ENCODE data around the gene RGS12. TPM values are rescaled to one million over a fixed set of nuclear protein-coding genes. Genes with fewer than 3 reads are reported as not detected.

RGS12 gene
- total RNA-seq, 2 experiments from 2014 or later: 5.2 to 6.4 TPM

DNA sequence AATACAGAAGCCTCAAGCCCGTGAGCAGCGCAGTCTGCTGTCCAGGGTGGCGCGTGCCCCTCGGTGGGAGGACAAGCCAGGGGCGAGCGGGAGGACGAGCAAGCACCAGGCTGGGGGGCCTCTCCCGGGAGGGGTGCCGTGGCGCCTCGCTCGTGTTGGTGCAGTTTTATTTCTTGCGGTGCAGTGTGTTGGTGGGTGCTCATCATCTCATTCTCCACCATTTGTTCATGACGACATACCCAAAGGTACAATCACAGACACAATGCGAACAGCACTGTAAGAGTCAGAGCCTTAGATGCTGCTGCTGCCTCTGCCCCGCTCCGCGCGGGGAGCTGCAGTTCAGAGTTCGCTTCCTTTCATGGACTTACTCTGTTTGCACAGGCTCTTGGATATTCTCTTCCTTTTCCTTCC lies 30.3 kb downstream of the RGS12 start:
- Histone ChIP-seq H3K36me3 (ENCODE audit: insufficient read depth, low read length) (no peaks in the 10 kb centered on the region), H3K4me3 (ENCODE audit: low read depth, low read length, poor library complexity, severe bottlenecking) (no peak overlapping the region), H3K9me2 (ENCODE audit: insufficient read depth, low read length) (no peaks in the 10 kb centered on the region), H3K9me3 (ENCODE audit: low read length) (no peaks in the 10 kb centered on the region), H3K4me1 (ENCODE audit: insufficient read depth, low read length, poor library complexity, severe bottlenecking) (no peaks in the 10 kb centered on the region), H3K79me2 (ENCODE audit: insufficient read depth, low read depth, low read length) (no peaks in the 10 kb centered on the region), H2AFZ (ENCODE audit: low read length) (no peak overlapping the region), H4K20me1 (ENCODE audit: insufficient read depth, low read length) (no peaks in the 10 kb centered on the region), H3K4me2 (ENCODE audit: low read length) (no peak overlapping the region), H3K27ac (ENCODE audit: low read depth, low read length, poor library complexity, severe bottlenecking) (no peak overlapping the region)
- CTCF ChIA-PET (ENCODE audit: unreplicated experiment): no interaction called here
- POLR2A ChIA-PET: no interaction called here
- no TSS peak for BruUV-seq (replicated peaks)
- DNase-seq (ENCODE audit: low spot score): no peak
- intact Hi-C loops (cut with micrococcal nuclease; ENCODE audit: unreplicated experiment): no loop called here
- TF ChIP-seq, protein P1, sequence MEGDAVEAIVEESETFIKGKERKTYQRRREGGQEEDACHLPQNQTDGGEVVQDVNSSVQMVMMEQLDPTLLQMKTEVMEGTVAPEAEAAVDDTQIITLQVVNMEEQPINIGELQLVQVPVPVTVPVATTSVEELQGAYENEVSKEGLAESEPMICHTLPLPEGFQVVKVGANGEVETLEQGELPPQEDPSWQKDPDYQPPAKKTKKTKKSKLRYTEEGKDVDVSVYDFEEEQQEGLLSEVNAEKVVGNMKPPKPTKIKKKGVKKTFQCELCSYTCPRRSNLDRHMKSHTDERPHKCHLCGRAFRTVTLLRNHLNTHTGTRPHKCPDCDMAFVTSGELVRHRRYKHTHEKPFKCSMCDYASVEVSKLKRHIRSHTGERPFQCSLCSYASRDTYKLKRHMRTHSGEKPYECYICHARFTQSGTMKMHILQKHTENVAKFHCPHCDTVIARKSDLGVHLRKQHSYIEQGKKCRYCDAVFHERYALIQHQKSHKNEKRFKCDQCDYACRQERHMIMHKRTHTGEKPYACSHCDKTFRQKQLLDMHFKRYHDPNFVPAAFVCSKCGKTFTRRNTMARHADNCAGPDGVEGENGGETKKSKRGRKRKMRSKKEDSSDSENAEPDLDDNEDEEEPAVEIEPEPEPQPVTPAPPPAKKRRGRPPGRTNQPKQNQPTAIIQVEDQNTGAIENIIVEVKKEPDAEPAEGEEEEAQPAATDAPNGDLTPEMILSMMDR (conservative IDR thresholded peaks at IDR 0.05; ENCODE audit: low read length): no peak
- TF ChIP-seq EZH2phosphoT487 (IDR thresholded peaks at IDR 0.05; ENCODE audit: borderline replicate concordance, low read depth, low read length): no peak

DNA sequence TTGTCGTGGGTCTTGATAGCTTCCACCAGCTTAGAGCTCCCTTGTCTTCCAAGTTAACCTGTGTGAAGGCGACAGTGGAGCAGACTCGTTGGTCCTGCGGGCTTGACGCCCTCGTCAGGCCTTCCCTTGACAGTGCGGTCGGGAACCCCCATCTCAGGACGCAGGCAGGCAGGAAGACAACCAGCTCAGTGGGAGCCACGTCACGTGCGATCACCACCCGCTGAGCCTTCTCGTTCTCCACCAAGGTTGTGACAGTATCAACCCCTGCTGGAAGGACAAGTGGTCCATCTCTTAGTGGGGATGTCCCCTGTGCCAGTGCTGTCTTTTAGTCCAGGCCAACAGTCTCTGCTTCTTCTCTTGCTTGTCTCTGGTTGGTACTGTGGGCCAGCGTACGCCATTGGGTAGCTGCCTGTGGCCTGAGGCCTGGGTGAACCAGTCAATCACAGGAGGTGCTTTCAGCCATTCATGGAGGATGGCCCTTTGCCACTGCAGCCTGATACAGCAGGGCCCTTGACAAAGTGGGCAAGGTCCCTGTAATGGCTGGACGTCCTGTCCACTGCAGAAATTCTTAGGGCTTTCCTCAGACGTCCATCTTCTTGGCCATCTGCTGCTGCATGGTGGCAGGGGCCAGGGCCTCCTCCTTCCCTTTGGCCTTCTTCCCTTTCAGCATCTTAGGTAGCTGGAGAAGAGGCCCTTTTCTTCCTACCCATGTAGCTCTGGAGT lies 31.4 kb downstream of the RGS12 start:
- ChIA-PET CTCF (ENCODE audit: unreplicated experiment) (no interaction called here), POLR2A (no interaction called here)
- no peak for DNase-seq (ENCODE audit: low spot score)
- no peak overlapping the region for H2AFZ ChIP-seq (ENCODE audit: low read length)
- no peaks in the 10 kb centered on the region for H3K36me3 ChIP-seq (ENCODE audit: insufficient read depth, low read length)
- H3K4me2 ChIP-seq (ENCODE audit: low read length): no peak overlapping the region
- H3K9me3 ChIP-seq (ENCODE audit: low read length): no peaks in the 10 kb centered on the region
- no peak overlapping the region for H3K4me3 ChIP-seq (ENCODE audit: low read depth, low read length, poor library complexity, severe bottlenecking)
- no TSS peak for BruUV-seq (replicated peaks)
- no peaks in the 10 kb centered on the region for H3K9me2 ChIP-seq (ENCODE audit: insufficient read depth, low read length)
- no peaks in the 10 kb centered on the region for H3K79me2 ChIP-seq (ENCODE audit: insufficient read depth, low read depth, low read length)
- TF ChIP-seq, protein P1 (conservative IDR thresholded peaks at IDR 0.05; ENCODE audit: low read length): no peak
- TF ChIP-seq EZH2phosphoT487 (IDR thresholded peaks at IDR 0.05; ENCODE audit: borderline replicate concordance, low read depth, low read length): no peak
- intact Hi-C loops (cut with micrococcal nuclease; ENCODE audit: unreplicated experiment): no loop called here
- H3K4me1 ChIP-seq (ENCODE audit: insufficient read depth, low read length, poor library complexity, severe bottlenecking): no peaks in the 10 kb centered on the region
- no peaks in the 10 kb centered on the region for H4K20me1 ChIP-seq (ENCODE audit: insufficient read depth, low read length)
- no peak overlapping the region for H3K27ac ChIP-seq (ENCODE audit: low read depth, low read length, poor library complexity, severe bottlenecking)

DNA sequence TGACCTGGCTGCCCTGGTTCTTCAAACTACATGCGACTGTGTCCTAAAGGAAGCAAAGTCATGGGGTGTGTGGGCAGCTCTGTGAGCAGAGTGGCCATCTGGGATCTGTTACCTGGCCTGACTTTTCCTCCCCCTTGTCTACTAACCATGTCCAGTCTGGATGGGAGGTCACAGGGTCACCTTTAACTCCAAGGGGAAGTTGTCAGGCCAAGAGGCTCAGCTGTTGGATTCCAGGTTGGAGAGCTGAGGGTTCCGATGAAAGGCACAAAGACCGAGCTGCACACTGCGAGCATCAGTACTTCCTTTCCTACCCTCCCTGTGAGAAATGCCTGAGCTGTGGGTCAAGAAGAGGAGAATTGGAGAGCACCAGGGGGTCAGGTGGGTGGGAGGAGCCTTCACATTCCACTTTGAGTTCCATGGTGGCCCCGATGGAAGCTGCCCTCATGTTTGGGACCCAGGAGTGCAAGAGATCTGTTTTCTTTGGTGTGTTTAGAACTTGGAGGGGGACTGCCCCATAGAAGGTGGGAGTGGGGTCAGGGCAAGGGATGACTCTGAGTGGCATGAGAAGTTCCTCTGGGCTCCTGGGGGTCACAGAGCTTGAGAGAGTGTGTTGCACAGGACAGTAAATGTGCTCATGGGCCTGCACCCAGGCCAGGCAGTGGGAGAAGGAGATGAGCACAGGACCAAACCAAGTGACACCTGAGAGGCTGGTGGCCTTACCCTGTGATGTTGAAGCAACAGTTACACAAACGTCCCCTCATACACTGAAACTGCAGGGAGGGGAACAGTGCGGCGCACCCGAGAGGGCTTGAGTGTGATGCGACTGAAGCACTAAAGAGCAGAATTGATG lies 36.2 kb downstream of the RGS12 start:
- TF ChIP-seq, protein P1 (conservative IDR thresholded peaks at IDR 0.05; ENCODE audit: low read length): no peak
- no peak for TF ChIP-seq EZH2phosphoT487 (IDR thresholded peaks at IDR 0.05; ENCODE audit: borderline replicate concordance, low read depth, low read length)
- DNase-seq (ENCODE audit: low spot score): no peak
- Histone ChIP-seq H4K20me1 (ENCODE audit: insufficient read depth, low read length) (no peaks in the 10 kb centered on the region), H3K4me3 (ENCODE audit: low read depth, low read length, poor library complexity, severe bottlenecking) (no peak overlapping the region), H3K9me3 (ENCODE audit: low read length) (no peaks in the 10 kb centered on the region), H3K79me2 (ENCODE audit: insufficient read depth, low read depth, low read length) (no peaks in the 10 kb centered on the region), H2AFZ (ENCODE audit: low read length) (no peak overlapping the region), H3K27ac (ENCODE audit: low read depth, low read length, poor library complexity, severe bottlenecking) (no peak overlapping the region), H3K4me2 (ENCODE audit: low read length) (no peak overlapping the region), H3K36me3 (ENCODE audit: insufficient read depth, low read length) (no peaks in the 10 kb centered on the region), H3K9me2 (ENCODE audit: insufficient read depth, low read length) (no peaks in the 10 kb centered on the region), H3K4me1 (ENCODE audit: insufficient read depth, low read length, poor library complexity, severe bottlenecking) (no peaks in the 10 kb centered on the region)
- no TSS peak for BruUV-seq (replicated peaks)
- POLR2A ChIA-PET: no interaction called here
- intact Hi-C loops (cut with micrococcal nuclease; ENCODE audit: unreplicated experiment): no loop called here
- CTCF ChIA-PET (ENCODE audit: unreplicated experiment): no interaction called here
